HG02852 (cell line): ENCODE measurements around the gene SOX5.

Experiments used
- ATAC-seq: cut with Tn5 transposase; IDR thresholded peaks from one replicate; pipeline ENCODE4 v1.9.1; 2021; ENCODE audit warnings: mild to moderate bottlenecking, moderate library complexity; ENCODE audit not compliant: unreplicated experiment

Gene SOX5

DNA sequence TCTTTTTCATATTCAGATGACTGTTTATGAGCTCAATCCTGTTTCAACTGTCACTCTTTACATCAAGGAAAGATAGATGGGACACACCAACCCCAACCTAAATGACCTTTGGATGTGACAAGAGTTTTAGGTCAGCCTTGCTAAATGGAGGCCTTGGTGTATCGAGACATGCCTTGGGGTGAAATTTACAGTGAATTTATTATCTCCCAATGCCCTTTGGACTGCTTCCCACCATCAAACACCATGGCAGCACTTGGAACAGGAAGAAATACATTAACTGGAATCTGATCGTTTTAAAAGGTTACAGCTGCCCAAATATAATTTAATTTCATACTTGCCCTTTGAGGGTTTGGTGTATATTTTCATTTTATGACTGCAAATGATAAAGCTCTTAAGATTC lies 327.6 kb downstream of the SOX5 start:
- no peak for ATAC-seq

DNA sequence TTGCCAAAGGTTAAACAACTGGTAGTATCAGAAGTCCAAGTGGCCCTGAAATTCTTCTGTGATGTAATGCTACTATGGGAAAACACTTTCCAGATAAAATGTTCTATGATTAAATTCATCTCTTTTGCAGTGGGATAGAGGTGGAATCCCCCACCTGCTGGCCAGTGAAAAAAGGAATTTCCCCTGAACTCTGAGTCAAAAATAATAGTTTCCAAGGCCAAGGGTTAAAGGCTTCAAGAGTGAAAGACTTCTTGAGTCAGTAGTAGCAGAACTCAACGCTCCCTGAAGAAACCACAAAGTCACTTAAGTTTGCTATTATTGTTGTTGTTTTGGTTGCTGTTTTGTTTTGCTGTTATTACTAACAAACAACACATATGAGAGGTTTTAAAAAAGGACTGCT lies 330.8 kb downstream of the SOX5 start:
- peak; percentile 67 for ATAC-seq

DNA sequence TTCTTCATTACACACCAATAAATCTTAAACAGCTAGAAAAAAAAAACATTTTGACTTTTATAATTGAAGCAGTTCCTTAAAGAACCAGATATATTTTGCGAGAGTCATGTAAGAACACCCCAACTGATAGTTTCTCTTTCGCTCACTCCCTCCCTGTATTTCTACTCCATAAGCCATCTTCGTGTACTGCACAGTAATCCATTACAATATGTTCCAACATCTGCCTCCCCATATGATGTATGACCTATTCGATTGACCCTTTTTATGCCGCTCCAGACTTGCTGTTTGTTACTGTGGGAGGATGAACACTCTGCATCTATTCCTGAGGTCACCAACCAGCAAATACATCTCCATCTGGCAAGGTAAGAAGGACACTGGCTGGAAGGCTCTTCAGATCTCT lies 331.7 kb downstream of the SOX5 start:
- no peak for ATAC-seq

DNA sequence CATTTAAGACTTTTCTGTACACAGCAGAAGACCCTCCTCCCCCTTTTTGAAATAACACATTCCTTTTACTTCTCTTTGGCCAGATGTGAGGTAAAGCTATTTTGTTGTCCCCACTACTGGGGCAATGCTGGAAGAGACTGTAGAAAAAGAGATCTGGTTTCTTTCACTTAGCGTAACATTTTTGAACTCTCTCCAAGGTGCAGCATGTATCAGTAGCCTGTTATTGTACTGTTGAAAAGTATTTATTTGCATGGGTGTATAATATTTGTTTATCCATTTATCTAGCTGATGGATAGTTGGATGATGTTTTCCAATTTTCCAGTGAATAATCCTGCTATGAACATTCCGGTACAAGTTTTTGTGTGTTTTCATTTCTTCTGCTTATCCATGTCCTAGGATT lies 335.2 kb downstream of the SOX5 start:
- no peak for ATAC-seq

DNA sequence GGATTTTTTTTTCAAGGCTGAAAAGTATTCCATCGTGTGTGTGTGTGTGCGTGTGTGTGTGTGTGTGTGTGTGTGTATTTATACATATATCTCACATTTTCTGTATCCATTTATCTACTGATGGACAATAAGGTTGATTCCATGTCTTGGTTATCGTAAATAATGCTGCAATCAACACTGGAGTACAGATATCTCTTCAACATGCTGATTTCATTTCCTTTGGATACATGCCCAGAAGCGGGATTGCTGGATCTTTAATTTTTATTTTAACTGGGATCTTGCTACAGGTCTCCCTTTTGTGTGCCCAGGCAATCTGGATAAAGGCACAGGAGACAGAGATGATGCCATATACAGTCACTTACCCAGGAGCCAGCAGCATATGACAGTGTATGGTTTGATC lies 338.1 kb downstream of the SOX5 start:
- no peak for ATAC-seq

DNA sequence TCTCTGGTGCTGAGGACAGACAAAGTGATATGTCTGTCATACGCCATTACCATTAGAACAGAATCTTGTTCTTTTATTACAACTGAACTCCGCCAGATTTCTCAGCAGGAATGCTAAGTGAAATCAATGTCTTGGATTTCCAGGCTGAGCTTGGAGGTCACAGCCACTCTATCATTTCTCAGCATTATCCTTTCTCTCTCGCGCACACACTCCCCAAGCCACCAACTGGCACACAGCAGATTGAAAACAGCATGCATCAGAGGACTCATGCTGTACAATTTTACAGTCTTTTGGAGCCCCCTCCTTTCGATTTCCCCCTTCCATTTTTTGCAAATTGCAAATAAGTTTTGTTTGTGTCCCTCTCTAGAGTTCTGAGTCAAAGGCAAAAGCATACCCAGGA lies 348.6 kb downstream of the SOX5 start:
- ATAC-seq = no peak

DNA sequence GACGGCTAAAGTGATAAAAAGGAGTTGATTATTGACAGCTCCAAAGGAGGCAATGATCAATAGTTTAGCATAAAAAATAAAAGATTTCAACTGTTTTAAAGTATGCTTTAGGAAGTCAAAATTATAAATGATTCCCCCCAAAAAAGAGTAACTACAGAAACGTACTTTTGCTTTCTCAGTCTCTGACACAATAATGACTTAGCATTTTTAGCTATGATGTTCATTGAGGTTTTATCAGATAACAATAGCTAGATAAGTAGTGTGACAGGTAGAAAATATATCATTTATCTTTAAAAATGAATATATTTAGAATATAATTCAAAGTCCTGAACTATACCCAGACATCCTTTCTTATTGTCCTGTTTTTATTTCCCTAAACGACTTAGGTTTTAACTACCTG lies 352.9 kb downstream of the SOX5 start:
- no peak for ATAC-seq

DNA sequence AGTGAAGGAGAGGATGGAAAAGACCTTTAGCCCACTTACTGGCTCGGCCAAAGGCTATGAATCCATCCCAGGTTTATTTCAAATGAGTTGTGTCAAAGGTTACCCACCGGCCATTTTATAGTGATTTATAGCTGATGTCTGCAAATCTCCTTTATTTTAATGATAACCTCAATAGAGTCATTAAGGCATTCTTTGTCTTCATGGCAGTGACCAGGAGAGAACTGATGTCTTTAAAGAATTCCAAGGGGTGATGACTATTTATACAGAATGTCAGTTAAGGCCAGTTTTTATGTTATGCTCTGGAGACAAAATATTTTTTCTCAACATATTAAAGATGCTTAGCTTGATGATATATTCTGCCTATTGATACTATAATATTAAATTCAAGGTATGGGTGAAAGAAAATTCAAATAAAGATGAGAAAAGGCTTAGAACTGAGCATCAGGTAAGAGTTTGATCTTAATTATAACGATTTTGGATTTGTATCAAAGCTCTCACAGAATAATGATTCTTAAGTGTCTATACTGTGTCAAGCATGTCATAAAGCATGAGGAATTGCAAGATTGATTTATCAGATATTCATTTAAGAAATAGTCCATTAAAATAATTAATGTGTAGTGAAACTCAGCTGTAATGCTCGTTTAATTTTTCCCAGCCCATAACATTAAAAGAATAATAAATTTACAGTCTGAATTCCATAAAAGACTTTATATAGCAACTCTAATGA lies 361.5 kb downstream of the SOX5 start:
- ATAC-seq = no peak

DNA sequence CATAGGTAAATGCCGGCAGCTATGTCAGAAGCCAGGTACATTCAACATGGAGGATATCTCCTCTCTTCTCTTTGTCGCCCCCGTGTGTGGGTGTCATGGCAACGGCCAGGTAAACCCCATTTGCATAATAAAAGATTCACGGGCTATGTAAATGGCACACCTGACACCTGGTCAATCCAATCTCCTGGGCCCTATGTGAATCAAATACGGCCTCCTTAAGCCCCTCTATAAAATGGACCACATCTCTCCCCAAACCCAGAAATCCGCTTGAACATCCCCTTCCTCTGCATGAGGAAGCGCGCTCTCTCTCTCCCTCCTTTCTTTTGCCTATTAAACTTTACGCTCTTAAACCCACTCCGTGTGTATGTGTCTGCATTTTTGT lies 363.7 kb downstream of the SOX5 start:
- no peak for ATAC-seq

DNA sequence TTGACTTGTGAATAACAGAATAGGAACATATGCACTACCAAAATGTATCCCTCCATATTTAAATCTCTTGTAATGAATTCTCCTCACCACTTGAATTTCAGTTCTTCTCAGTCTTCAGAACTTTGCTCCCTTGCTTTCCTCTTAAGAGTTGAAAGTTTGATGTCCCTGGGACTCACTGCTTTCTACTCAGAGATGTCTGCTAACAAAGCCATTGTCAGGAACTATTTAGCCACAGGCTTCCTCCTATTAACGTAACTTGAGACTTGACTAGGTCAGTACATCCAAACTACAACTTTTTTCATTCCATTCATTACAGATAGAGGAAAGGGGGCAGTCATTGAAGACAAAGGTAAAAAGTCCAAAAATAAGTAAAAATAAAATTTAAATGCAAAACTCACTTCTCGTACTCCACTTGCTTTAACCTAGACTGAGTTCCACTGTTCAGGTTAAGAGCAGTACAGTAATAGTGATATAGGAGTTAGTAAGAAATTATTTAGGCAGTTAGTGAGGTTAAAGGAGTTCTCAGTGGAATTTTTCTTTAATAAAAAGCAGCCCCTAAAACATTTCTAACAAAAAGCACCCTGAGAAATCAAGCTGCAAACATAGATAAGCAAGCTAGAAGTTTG lies 364.2 kb downstream of the SOX5 start:
- ATAC-seq = no peak

DNA sequence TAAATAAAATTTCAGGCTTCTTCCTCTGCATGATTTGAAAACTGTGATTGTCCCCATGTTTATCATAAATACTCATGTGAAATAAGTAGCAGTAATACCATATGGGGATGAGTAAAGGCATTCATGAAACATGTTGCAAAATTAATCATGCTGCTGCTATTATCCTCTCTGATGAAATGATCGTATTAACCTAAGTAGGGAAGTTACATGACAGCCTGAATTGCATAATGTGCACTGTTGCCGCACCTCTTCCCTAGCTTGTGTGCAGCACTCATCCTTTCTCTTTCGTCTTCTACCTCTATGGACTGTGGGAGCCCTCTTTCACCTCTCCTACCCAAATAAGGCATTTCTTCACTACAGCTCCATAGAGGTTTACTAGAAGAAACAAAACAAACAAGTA lies 367.6 kb downstream of the SOX5 start:
- no peak for ATAC-seq

DNA sequence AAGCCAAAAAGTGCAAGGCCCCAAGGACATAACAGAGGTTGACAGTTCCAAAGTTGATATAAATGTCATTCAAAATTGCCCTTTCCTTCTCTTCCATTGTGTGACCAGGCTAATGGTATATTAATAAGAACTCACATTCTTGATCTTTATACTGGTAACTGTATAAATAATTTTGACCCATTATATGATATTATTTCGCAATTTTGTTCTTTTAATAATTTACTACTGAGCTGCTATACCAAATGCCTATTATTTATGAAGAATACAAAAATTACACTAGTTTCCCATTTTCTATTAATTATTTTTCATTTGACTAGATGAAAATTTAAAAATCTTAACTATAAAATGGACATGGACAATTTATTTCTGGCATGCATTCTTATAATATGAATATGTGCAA lies 370.2 kb downstream of the SOX5 start:
- ATAC-seq = no peak

DNA sequence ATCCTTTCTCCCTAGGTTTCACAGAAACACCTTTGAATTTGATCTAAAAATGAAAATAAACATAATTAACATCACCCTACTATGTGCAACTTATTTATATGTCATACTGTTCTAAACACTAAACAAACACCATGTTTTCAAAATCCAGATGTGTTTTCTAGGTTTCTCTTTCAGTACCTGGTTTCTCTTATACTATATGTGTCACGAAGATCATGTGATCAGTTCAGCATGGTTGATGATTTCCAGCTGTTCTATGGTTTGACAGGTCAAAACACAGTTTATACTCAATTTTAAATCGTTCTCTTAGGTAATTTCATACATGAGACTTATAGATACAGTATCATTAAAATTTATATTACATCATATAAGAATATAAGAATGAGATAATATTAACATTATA lies 373.1 kb downstream of the SOX5 start:
- ATAC-seq = peak; percentile 78

DNA sequence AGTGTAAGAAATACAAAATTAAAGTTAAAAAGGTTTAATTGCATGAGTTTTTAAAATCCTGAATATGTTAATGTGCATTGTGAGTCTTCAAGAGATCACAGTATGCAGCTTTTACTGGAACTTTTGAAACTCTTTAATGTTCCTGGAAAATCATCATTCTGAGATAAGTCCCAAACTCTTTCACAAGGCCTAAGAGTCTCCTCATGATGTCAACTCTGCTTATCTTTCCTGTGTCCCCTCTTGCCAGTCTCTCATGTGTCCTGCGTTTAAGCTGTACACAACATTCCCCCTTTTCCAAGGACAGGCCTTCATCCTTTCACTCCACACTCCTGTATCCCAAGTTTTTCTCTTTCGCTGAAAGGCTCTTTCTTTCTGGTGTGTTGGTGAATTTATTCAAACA lies 380.1 kb downstream of the SOX5 start:
- no peak for ATAC-seq

DNA sequence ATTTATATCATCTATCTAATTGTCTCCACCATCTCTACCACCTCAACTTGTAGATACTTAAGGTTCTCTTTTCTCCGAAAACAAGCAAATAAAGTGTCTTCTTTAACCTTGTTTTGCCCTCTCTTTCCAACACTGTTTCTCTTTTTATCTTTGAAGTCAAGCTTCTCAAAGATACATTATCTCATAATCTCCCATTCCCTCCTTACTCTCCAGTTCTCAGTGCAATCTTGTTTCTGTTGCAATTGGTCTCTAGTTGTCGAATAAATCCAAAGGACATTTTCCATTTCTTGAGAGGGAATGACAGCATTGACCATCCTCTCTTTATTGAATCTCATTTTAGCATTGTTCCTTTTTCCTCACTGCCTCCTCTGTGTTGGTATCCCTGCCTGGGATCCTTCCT lies 383.3 kb downstream of the SOX5 start:
- ATAC-seq = no peak

DNA sequence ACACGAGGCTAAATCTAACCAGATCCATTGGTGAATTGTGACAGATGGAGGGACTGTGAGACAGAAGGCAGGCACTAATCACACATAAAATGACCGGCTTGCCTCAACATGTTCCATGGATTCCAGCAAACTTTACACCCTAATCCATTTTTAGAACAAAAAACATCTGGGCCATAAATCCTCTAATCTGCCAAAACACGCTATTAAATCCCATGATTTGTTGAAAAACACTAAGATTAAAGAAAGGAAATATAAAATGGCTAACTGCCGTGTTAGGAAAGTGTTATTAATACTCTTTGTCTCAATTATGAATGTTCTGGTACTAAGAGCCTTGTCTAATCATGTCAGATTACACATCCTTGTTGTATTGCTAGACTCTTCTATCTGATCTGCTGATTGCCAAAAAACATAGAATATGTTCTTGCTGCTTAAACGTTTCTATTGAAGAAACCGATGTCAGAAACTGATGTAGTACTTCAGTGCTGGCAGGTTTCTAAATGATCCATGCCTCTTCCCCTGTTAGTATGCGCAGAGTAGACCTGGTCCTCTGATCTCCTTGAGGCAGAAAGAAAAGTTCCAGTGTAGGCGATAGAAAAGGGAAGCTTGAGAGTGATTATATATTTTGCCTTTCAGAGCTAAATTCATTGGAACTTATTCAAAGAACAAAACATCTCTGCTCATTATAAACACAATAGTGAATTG lies 384.9 kb downstream of the SOX5 start:
- no peak for ATAC-seq

DNA sequence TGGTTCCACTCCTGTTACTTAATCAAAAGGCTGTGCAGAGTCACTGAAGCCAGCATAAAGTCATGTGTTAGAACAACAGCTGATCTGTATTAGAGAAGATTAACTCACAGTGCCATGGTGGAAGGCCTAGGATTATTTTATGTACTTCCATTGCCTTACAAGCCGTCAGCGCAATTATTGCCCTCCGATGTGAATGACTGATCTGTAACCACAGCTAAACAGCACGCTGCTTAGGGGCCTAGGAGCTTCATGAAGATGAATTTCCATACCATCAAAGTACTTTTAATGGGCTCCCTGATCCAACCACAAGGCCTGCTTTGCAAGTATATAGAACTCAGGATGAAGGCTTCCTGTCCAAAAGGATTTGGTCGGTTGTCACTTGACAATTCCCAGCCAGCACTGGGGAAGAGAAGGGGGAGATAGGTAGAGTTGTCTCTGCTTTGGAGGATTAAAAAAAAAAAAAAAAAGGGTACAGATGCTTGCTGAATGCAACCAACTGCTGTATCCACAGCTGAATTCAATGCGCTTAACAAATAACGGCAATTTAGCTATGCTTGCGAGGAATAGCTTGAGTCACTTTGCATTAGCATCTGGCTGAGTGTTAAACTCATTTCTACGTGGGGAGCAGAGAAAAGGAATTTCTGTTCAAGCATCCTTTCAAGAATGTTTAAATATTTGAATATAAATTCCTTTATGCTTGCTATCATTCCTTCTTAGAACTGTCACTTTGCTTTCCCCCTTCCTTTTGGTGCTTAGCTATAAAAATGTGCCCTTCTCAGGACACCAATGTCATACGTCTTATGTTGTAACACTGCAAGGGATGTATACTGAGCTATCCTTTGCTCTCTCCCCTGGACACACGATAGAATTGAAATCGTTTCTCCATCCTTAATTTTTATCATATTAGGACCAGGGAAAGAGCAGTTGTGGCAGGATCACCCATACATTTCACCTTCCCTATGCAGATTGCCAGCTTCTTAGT lies 387.8 kb downstream of the SOX5 start:
- no peak for ATAC-seq

DNA sequence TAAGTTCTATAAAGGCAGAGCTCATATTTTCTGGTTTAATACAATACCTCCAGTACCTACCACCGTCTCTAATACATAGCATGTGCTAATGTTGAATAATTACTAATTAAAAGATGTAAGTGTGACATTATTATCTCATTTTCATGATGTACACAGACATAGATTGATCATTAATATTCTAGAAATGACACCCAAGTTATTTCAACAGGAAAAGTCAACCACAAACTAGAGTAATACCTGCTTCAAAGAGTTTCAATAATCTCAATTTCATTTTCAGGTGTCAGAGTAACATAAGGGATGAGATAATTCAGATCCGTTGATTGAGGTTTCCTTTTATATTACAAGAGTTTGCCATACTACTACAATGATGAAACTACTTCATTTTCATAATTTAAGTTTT lies 388.9 kb downstream of the SOX5 start:
- ATAC-seq = peak; percentile 77

DNA sequence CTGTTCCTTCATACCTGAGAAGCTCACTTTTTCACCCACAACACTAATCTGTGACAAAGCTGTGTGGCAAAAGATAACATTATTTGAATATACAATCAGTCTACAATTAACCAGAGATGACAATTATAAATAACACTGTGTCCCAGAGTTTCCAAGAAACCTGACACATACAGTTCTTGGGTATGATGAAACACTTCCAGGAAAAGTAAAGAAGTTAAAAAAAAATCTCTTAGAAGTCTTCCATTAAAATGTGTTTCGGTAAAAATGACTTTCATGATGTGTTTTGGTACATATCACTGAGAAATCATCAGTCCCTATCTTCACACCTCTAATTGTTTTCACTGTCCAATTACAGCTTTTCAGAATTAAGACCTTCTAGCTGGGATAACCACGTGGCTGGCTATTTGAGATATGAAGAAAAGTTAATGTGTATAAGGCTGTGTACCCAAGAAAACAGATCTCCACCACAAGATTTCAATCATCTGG lies 390.2 kb downstream of the SOX5 start:
- ATAC-seq = no peak

DNA sequence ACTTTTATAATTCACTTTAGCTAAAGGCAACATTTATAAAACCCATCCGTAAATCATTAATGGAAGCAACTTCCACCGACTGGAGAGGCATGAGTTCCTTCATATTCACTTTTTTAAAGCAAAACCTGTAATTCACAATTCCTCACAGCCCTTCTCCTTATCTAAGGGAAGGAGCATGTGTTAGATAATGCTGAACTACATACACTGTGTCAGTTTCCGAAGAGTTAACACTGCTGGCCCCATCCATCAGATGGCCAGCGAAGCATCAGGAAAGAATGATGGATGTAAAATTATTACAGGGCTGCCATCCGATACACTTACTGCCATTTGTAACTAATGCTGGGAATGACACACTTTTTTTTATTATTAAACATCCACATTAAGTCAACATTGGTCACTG lies 392.8 kb downstream of the SOX5 start:
- ATAC-seq = no peak

DNA sequence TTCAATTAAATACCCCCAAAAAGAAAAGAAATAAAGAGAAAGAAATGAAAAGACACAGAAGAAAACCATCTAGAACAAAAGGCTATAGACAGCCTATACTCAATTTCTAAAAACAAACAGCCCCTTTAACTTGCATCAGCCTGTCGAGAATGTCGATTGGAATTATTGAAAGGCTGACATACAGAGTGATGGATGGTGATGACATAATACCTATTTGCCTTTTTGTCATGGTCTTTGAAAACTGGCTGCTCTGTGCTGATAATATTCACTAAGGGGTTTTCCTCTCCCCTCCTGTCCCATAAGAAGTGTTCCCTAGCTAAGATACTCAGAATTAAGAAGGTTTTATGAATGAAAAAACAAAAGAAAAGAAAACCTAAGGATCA lies 393.7 kb downstream of the SOX5 start:
- ATAC-seq = no peak
